Neural progenitor cell (in vitro differentiated cells): Measurements from ENCODE around the gene KCNC1. TPM values are rescaled to one million over a fixed set of nuclear protein-coding genes. Genes with fewer than 3 reads are reported as not detected.

Source experiments
- DNase-seq: peaks from one replicate; pipeline ENCODE4 v3.0.0-alpha.2; 2016; ENCODE audit warnings: low spot score
- H2AFZ ChIP-seq: fragments of 200-600 bp; sonication (generic); replicated peaks from 2 replicates; pipeline ENCODE4 v1.6.1; 2016; ENCODE audit warnings: antibody characterized with exemption
- H3F3A ChIP-seq: fragments of 200-600 bp; sonication (generic); 2 replicates; pipeline ENCODE4 v1.6.1; 2016; ENCODE audit warnings: antibody characterized with exemption, low read depth
- H3K27ac ChIP-seq: fragments of 200-600 bp; sonication (generic); 2 replicates; pipeline ENCODE4 v1.5.1; 2016; ENCODE audit warnings: mild to moderate bottlenecking
- H3K27me3 ChIP-seq: fragments of 200-600 bp; sonication (generic); 2 replicates; pipeline ENCODE4 v1.6.1; 2016; ENCODE audit warnings: mild to moderate bottlenecking, moderate library complexity
- H3K36me3 ChIP-seq: fragments of 200-600 bp; sonication (generic); 2 replicates; pipeline ENCODE4 v1.5.1; 2016
- H3K4me1 ChIP-seq: fragments of 200-600 bp; sonication (generic); 2 replicates; pipeline ENCODE4 v1.6.1; 2016; ENCODE audit warnings: mixed run types
- H3K4me2 ChIP-seq: fragments of 200-600 bp; sonication (generic); 2 replicates; pipeline ENCODE4 v1.6.1; 2016
- H3K4me3 ChIP-seq: fragments of 200-600 bp; sonication (generic); 2 replicates; pipeline ENCODE4 v1.5.1; 2016
- H3K79me2 ChIP-seq: fragments of 200-600 bp; sonication (generic); 2 replicates; pipeline ENCODE4 v1.6.1; 2016; ENCODE audit warnings: low read depth
- H3K9ac ChIP-seq: fragments of 200-600 bp; sonication (generic); 2 replicates; pipeline ENCODE4 v1.6.1; 2016
- H3K9me3 ChIP-seq: fragments of 200-600 bp; sonication (generic); 2 replicates; pipeline ENCODE4 v1.5.1; 2016; ENCODE audit warnings: low read depth
- H4K20me1 ChIP-seq: fragments of 200-600 bp; sonication (generic); 2 replicates; pipeline ENCODE4 v1.6.1; 2016; ENCODE audit warnings: low read depth
- H3K27ac Mint-ChIP-seq: 3 replicates; pipeline ENCODE4 v1.8.0; 2021; ENCODE audit warnings: mixed read lengths
- H3K27me3 Mint-ChIP-seq: 2 replicates; pipeline ENCODE4 v1.8.0; 2022; ENCODE audit warnings: low read depth, mild to moderate bottlenecking, inconsistent platforms, moderate library complexity, mixed read lengths; ENCODE audit not compliant: insufficient read depth
- H3K36me3 Mint-ChIP-seq: 3 replicates; pipeline ENCODE4 v1.8.0; 2021; ENCODE audit warnings: mixed read lengths
- H3K4me1 Mint-ChIP-seq: 3 replicates; pipeline ENCODE4 v1.8.0; 2021; ENCODE audit warnings: mixed read lengths
- H3K4me3 Mint-ChIP-seq: 3 replicates; pipeline ENCODE4 v1.8.0; 2021; ENCODE audit warnings: mild to moderate bottlenecking, moderate library complexity, mixed read lengths
- H3K9me3 Mint-ChIP-seq: 3 replicates; pipeline ENCODE4 v1.8.0; 2020; ENCODE audit warnings: mixed read lengths
- CTCF ChIP-seq: fragments of 200-600 bp; sonication (generic); IDR thresholded peaks from 2 replicates; pipeline ENCODE4 v1.5.1; 2017; ENCODE audit warnings: antibody characterized with exemption, mild to moderate bottlenecking
- EZH2 ChIP-seq: fragments of 200-600 bp; sonication (generic); IDR thresholded peaks from 2 replicates; pipeline ENCODE4 v1.6.1; 2017; ENCODE audit warnings: antibody characterized with exemption, mild to moderate bottlenecking, moderate library complexity
- EZH2phosphoT487 ChIP-seq: fragments of 200-600 bp; sonication (generic); IDR thresholded peaks from 2 replicates; pipeline ENCODE4 v1.6.1; 2017; ENCODE audit warnings: antibody characterized with exemption
- total RNA-seq: library from RNA; depleted of rRNA; stranded (reverse); fragments of >200 nt; gene quantifications from 2 replicates; pipeline ENCODE4 v1.2.3, GENCODE V29; 2015; ENCODE audit warnings: low replicate concordance

The KCNC1 gene
- total RNA-seq: 0.04 and 0.59 TPM in 2 replicates

GRCh38 chr11:17734418-17734911 is at the start of gene KCNC1:
KCNC1 (plus strand) TSS chr11:17734781; CDS start chr11:17736003, 1,222 bp downstream.
- Histone ChIP-seq H3F3A (peaks cover 11% of the 10 kb centered on the region), H3K4me1 (peaks cover 23% of the 10 kb centered on the region), H2AFZ (peak within 1 kb of the TSS; percentile 58), H3K79me2 (no peaks in the 10 kb centered on the region), H3K36me3 (no peaks in the 10 kb centered on the region), H3K9ac (no peak within 1 kb of the TSS), H3K9me3 (no peaks in the 10 kb centered on the region), H3K27me3 (peaks cover 74% of the 10 kb centered on the region), H4K20me1 (peaks cover 44% of the 10 kb centered on the region), H3K4me2 (peak within 1 kb of the TSS; percentile 91), H3K27ac (no peak within 1 kb of the TSS), H3K4me3 (peak within 1 kb of the TSS; percentile 65)
- Mint-ChIP-seq H3K4me3 (peak within 1 kb of the TSS; percentile 84), H3K4me1 (peaks cover 20% of the 10 kb centered on the region), H3K27me3 (peaks cover 16% of the 10 kb centered on the region), H3K36me3 (no peaks in the 10 kb centered on the region), H3K27ac (no peak within 1 kb of the TSS), H3K9me3 (no peaks in the 10 kb centered on the region)
- TF ChIP-seq EZH2 (no peak), CTCF (peak; percentile 29)
- peak; percentile 90 for DNase-seq

DNA sequence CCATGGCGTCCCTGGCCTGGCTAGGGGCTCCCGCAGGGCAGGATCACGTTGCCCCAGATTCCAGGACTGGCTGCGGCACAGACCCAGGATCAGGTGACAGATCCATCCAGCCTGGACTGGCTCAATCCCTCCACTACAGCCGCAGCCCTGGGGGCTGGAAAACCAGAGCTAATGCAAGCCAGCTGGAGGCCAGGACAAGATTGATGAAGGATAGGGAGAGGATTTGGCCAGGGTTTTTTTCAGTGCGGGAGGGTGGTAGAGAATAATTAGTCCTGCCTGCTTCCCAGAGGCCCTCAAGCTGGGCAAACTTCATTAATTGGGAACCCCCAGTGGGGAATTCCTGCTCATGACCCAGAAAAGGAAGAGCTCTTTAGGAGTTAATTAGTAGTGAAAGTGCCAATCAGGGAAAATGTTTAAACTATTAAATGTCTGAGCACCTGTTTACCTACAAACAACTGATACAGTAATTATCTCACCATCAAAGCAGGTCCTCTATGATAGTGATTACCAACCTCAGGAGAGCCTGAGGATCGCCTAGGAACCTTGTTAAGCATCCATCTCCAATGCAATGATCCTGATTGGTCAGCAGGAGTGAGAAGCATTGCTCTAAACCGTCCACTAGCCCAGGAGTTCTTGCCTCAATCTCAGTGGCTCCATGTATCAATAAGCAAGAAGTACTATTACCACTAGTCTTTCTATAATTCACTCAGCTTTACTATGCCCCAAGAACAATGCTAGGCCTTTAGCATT is 48.2 kb upstream of the KCNC1 start:
- no peaks in the 10 kb centered on the region for H4K20me1 ChIP-seq
- Mint-ChIP-seq H3K27me3 (peaks cover 7% of the 10 kb centered on the region), H3K4me1 (peaks cover 2% of the 10 kb centered on the region), H3K9me3 (no peaks in the 10 kb centered on the region), H3K27ac (no peak overlapping the region), H3K36me3 (no peaks in the 10 kb centered on the region), H3K4me3 (peak overlapping the region; percentile 33)
- DNase-seq: peak; percentile 69
- no peak overlapping the region for H3K4me3 ChIP-seq
- no peaks in the 10 kb centered on the region for H3K9me3 ChIP-seq
- H3K79me2 ChIP-seq: no peaks in the 10 kb centered on the region
- H3K4me1 ChIP-seq: peaks cover 12% of the 10 kb centered on the region
- no peak overlapping the region for H3K9ac ChIP-seq
- H2AFZ ChIP-seq: peak overlapping the region; percentile 8
- TF ChIP-seq CTCF: no peak
- peak; percentile 45 for TF ChIP-seq EZH2phosphoT487
- TF ChIP-seq EZH2: no peak
- peaks cover 40% of the 10 kb centered on the region for H3K27me3 ChIP-seq
- H3K27ac ChIP-seq: no peak overlapping the region
- H3F3A ChIP-seq: peaks cover 14% of the 10 kb centered on the region
- peak overlapping the region; percentile 7 for H3K4me2 ChIP-seq
- H3K36me3 ChIP-seq: no peaks in the 10 kb centered on the region

GRCh38 chr11:17687946-17688670 is 46.5 kb upstream of the KCNC1 start:
- no peaks in the 10 kb centered on the region for H3K36me3 Mint-ChIP-seq
- Histone ChIP-seq H3K27ac (no peak overlapping the region), H3K4me3 (no peak overlapping the region), H3K27me3 (peaks cover 48% of the 10 kb centered on the region), H4K20me1 (no peaks in the 10 kb centered on the region), H3K4me1 (peaks cover 12% of the 10 kb centered on the region), H3F3A (peaks cover 14% of the 10 kb centered on the region), H3K9ac (no peak overlapping the region), H3K9me3 (no peaks in the 10 kb centered on the region), H3K4me2 (no peak overlapping the region), H3K36me3 (no peaks in the 10 kb centered on the region), H2AFZ (no peak overlapping the region), H3K79me2 (no peaks in the 10 kb centered on the region)
- H3K4me1 Mint-ChIP-seq: peaks cover 2% of the 10 kb centered on the region
- peaks cover 10% of the 10 kb centered on the region for H3K27me3 Mint-ChIP-seq
- no peak for DNase-seq
- H3K4me3 Mint-ChIP-seq: no peak overlapping the region
- no peak for TF ChIP-seq EZH2phosphoT487
- no peak for TF ChIP-seq EZH2
- no peak for TF ChIP-seq CTCF
- no peak overlapping the region for H3K27ac Mint-ChIP-seq
- no peaks in the 10 kb centered on the region for H3K9me3 Mint-ChIP-seq
